ENCODE measurements around the gene GMPPA. TPM values are rescaled to one million over a fixed set of nuclear protein-coding genes. Genes with fewer than 3 reads are reported as not detected.

The GMPPA gene
- total RNA-seq, 1 donor from 2014 or later = 42.5 TPM

DNA sequence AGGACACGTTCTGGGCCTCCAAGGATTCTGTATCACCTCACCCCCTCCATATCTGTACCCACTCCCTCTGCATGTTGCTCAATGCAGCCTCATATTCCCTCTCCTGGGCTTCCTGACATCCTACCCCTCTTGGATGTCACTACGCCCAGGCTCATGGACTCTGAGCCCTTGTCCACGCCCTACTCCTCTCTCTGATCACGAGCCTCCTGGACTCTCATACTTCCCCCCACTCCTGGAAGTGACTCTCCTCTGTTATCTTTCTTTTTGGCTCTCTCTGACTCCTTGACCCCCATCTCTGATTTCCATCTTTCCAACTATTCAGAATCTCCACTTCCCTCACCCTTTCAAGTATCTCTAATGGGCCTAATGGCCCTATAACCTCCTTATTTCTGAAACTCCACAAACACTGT lies 47.3 kb downstream of the GMPPA start:
- Mint-ChIP-seq H3K27me3 (ENCODE audit: unreplicated experiment) (no peaks in the 10 kb centered on the region), H3K4me1 (ENCODE audit: unreplicated experiment) (peaks cover 29% of the 10 kb centered on the region), H3K4me3 (ENCODE audit: unreplicated experiment) (no peak overlapping the region), H3K27ac (ENCODE audit: unreplicated experiment) (no peak overlapping the region), H3K36me3 (ENCODE audit: unreplicated experiment) (peaks cover 10% of the 10 kb centered on the region), H3K9me3 (ENCODE audit: unreplicated experiment) (no peaks in the 10 kb centered on the region)
- DNase-seq (ENCODE audit: extremely low spot score, unreplicated experiment) = no peak
- TF ChIP-seq, protein P1, sequence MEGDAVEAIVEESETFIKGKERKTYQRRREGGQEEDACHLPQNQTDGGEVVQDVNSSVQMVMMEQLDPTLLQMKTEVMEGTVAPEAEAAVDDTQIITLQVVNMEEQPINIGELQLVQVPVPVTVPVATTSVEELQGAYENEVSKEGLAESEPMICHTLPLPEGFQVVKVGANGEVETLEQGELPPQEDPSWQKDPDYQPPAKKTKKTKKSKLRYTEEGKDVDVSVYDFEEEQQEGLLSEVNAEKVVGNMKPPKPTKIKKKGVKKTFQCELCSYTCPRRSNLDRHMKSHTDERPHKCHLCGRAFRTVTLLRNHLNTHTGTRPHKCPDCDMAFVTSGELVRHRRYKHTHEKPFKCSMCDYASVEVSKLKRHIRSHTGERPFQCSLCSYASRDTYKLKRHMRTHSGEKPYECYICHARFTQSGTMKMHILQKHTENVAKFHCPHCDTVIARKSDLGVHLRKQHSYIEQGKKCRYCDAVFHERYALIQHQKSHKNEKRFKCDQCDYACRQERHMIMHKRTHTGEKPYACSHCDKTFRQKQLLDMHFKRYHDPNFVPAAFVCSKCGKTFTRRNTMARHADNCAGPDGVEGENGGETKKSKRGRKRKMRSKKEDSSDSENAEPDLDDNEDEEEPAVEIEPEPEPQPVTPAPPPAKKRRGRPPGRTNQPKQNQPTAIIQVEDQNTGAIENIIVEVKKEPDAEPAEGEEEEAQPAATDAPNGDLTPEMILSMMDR (IDR thresholded peaks at IDR 0.05) = no peak

- H3K4me3 Mint-ChIP-seq (ENCODE audit: unreplicated experiment) = no peak overlapping the region
- H3K4me1 Mint-ChIP-seq (ENCODE audit: unreplicated experiment) = peaks cover 22% of the 10 kb centered on the region
- no peak overlapping the region for H3K27ac Mint-ChIP-seq (ENCODE audit: unreplicated experiment)
- DNase-seq (ENCODE audit: extremely low spot score, unreplicated experiment) = no peak
- H3K27me3 Mint-ChIP-seq (ENCODE audit: unreplicated experiment) = no peaks in the 10 kb centered on the region
- H3K9me3 Mint-ChIP-seq (ENCODE audit: unreplicated experiment) = no peaks in the 10 kb centered on the region
- peaks cover 4% of the 10 kb centered on the region for H3K36me3 Mint-ChIP-seq (ENCODE audit: unreplicated experiment)
- TF ChIP-seq, protein P1 (IDR thresholded peaks at IDR 0.05) = no peak
These were observed 48.9 kb downstream of the GMPPA start for GRCh38 chr2:219547621-219548020.

GRCh38 chr2:219548990-219549389 lies 50.3 kb downstream of the GMPPA start:
- Mint-ChIP-seq H3K4me3 (ENCODE audit: unreplicated experiment) (no peak overlapping the region), H3K9me3 (ENCODE audit: unreplicated experiment) (no peaks in the 10 kb centered on the region), H3K27ac (ENCODE audit: unreplicated experiment) (no peak overlapping the region), H3K36me3 (ENCODE audit: unreplicated experiment) (peaks cover 4% of the 10 kb centered on the region), H3K4me1 (ENCODE audit: unreplicated experiment) (peaks cover 25% of the 10 kb centered on the region), H3K27me3 (ENCODE audit: unreplicated experiment) (no peaks in the 10 kb centered on the region)
- TF ChIP-seq, protein P1 (IDR thresholded peaks at IDR 0.05) = no peak
- no peak for DNase-seq (ENCODE audit: extremely low spot score, unreplicated experiment)

- TF ChIP-seq, protein P1 (IDR thresholded peaks at IDR 0.05) = no peak
- Mint-ChIP-seq H3K27ac (ENCODE audit: unreplicated experiment) (no peak overlapping the region), H3K36me3 (ENCODE audit: unreplicated experiment) (peaks cover 4% of the 10 kb centered on the region), H3K9me3 (ENCODE audit: unreplicated experiment) (no peaks in the 10 kb centered on the region), H3K4me1 (ENCODE audit: unreplicated experiment) (peaks cover 19% of the 10 kb centered on the region), H3K27me3 (ENCODE audit: unreplicated experiment) (no peaks in the 10 kb centered on the region), H3K4me3 (ENCODE audit: unreplicated experiment) (no peak overlapping the region)
- no peak for DNase-seq (ENCODE audit: extremely low spot score, unreplicated experiment)
These were observed 50.9 kb downstream of the GMPPA start for GRCh38 chr2:219549619-219550018.

DNA sequence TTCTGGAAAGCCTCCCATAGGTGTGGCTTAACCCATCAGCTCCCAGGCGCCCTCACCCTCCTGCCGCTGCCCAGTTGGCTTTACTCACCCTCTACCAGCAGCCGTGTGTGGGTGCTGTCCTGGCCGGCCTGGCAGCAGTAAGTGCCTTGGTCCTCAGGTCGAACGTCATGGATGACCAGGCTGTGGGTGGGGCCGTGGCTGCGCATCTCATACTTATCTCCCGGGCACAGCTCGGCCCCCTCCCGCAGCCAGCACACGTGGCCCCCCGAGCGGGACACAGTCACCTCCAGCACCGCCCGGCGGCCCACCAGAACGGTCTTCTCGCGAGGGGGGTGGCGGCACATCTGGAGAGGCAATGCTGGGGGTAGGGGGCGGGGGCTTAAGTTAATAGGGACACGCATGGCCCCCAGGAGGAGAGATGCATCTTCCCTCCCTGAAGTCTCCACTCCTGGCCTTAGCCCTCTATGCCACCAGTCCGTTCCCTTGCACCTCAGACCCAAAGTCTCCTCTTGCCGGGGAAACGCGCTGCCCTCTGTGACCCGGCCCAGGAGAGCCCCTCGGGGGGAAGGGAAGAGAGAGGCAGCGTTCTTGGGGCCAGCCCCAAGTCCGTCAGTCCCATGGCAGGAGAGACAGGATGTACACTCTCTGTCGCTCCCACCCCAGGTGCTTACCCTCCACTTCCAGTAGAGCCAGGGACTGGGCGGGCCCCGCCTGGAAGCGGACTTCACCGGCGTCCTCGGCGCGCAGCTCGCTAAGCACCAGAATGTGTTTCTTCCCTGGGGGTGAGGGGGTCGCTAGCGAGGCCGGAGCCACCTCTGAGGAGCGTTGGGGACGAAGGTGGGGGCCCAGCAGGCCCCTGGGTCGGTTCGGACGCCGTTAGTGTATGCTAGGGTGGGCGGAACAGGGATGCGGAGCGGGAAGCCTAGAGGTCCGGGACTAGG lies 53.0 kb downstream of the GMPPA start:
- DNase-seq (ENCODE audit: extremely low spot score, unreplicated experiment) = no peak
- Mint-ChIP-seq H3K27me3 (ENCODE audit: unreplicated experiment) (no peaks in the 10 kb centered on the region), H3K27ac (ENCODE audit: unreplicated experiment) (no peak overlapping the region), H3K4me1 (ENCODE audit: unreplicated experiment) (peaks cover 15% of the 10 kb centered on the region), H3K9me3 (ENCODE audit: unreplicated experiment) (no peaks in the 10 kb centered on the region), H3K4me3 (ENCODE audit: unreplicated experiment) (peak overlapping the region; percentile 76), H3K36me3 (ENCODE audit: unreplicated experiment) (peaks cover 4% of the 10 kb centered on the region)
- TF ChIP-seq, protein P1 (IDR thresholded peaks at IDR 0.05) = no peak

Data from osteocyte (in vitro differentiated cells).